Measurements from ENCODE around the gene SLC10A6.

DNA sequence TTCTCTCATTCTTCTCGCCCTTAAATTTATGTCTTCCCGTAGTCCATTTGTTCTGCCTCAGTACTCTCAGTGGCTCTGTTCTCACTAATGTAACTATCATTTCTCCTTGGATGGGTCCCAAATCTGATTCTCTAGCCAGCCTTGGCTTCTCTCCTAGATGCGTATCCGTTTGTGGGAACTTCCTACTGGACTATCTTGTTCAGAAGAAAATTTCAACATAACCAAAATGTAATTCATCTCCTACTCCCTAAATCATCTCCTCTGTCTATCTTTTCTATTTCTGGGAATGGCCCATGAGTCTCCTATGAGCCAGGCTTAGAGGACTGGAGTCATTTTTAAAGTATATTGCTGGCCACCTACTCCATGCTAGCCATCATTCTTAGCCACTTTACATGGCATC lies 47.4 kb upstream of the SLC10A6 start:
- TF ChIP-seq, protein P1, sequence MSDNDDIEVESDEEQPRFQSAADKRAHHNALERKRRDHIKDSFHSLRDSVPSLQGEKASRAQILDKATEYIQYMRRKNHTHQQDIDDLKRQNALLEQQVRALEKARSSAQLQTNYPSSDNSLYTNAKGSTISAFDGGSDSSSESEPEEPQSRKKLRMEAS (IDR thresholded peaks at IDR 0.05), result no peak
- TF ChIP-seq, protein P2, sequence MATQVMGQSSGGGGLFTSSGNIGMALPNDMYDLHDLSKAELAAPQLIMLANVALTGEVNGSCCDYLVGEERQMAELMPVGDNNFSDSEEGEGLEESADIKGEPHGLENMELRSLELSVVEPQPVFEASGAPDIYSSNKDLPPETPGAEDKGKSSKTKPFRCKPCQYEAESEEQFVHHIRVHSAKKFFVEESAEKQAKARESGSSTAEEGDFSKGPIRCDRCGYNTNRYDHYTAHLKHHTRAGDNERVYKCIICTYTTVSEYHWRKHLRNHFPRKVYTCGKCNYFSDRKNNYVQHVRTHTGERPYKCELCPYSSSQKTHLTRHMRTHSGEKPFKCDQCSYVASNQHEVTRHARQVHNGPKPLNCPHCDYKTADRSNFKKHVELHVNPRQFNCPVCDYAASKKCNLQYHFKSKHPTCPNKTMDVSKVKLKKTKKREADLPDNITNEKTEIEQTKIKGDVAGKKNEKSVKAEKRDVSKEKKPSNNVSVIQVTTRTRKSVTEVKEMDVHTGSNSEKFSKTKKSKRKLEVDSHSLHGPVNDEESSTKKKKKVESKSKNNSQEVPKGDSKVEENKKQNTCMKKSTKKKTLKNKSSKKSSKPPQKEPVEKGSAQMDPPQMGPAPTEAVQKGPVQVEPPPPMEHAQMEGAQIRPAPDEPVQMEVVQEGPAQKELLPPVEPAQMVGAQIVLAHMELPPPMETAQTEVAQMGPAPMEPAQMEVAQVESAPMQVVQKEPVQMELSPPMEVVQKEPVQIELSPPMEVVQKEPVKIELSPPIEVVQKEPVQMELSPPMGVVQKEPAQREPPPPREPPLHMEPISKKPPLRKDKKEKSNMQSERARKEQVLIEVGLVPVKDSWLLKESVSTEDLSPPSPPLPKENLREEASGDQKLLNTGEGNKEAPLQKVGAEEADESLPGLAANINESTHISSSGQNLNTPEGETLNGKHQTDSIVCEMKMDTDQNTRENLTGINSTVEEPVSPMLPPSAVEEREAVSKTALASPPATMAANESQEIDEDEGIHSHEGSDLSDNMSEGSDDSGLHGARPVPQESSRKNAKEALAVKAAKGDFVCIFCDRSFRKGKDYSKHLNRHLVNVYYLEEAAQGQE (IDR thresholded peaks at IDR 0.05; ENCODE audit: low read depth), result no peak
- no peak for TF ChIP-seq EP300 (IDR thresholded peaks at IDR 0.05; ENCODE audit: borderline replicate concordance)

All from Ishikawa (cell line).